HG03575 (cell line): ENCODE results near the gene GSX2.

Source experiments
- ATAC-seq: cut with Tn5 transposase; IDR thresholded peaks from one replicate; pipeline ENCODE4 v1.9.1; 2021; ENCODE audit not compliant: unreplicated experiment, insufficient number of reproducible peaks, low FRiP score; ENCODE audit errors: extremely low read depth

The GSX2 gene

DNA sequence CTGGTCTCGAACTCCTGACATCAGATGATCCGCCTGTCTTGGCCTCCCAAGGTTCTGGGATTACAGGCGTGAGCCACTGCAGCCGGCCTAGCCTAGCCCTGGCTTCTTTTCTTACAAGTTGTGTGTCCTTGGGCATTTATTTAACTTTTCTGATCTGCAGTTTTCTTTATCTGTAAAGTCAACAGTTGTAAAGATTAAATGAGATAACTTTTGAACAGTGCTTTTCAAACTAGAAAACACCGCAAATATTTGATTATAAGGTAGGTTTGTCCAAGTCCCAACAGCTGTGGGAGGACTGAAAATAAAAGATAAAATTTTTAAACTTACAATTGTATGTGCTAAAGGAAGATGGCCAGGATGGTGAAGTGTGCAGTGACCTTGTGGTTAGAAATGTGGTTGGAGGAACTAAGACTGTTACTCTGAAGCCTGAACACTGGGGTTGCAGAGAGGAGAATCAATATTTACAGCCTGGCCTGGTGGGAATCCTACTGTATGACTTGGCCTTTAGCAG is 44.8 kb downstream of the GSX2 start:
- no peak for ATAC-seq

DNA sequence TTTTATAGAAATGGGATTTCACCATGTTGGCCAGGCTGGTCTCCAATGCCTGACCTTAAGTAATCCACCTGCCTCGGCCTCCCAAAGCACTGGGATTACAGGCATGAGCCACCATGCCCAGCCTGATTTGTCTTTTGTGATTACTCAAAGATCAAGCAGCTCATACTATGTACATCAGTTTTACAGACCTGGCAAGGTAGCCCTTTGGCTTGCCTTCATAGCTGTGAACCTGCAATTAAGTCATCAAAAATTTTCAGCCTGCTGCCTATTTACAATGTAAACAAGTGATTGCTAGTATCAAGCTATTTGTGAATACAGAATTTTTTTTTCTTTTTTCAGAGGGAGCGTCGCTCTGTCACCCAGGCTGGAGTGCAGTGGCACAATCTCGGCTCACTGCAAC is 46.2 kb downstream of the GSX2 start:
- ATAC-seq: no peak

DNA sequence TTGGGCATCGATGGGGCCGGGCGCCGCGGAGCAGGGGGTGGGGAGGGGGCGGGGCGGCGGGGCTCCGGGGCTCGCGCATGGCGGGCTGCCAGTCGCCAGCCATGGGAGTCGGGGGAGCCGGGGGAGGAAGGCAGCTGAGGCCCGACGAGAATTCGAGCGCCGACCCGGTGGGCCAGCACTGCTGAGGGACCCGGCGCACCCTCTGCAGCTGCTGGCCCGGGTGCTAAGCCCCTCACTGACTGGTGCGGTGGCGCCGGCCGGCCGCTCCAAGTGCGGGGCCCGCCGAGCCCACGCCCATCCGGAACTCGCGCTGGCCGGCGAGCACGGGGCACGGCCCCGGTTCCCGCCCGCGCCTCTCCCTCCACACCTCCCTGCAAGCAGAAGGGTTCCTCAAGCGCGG is 49.4 kb downstream of the GSX2 start:
- ATAC-seq: no peak
